H9 (cell line): Measurements from ENCODE around the gene AIFM1. TPM values are rescaled to one million over a fixed set of nuclear protein-coding genes. Genes with fewer than 3 reads are reported as not detected.

Source experiments
- DNase-seq: peaks from one replicate; pipeline ENCODE4 v3.0.0-alpha.2; 2017
- H2AFZ ChIP-seq: one replicate; pipeline ENCODE4 v1.6.1; 2013; ENCODE audit warnings: mild to moderate bottlenecking, low read length, control low read depth, moderate library complexity
- H2AK5ac ChIP-seq: 2 replicates; pipeline ENCODE4 v1.6.1; 2013; ENCODE audit warnings: low read length, control low read depth, mixed read lengths; ENCODE audit not compliant: insufficient read length
- H2BK120ac ChIP-seq: one replicate; pipeline ENCODE4 v1.6.1; 2013; ENCODE audit warnings: low read depth, mild to moderate bottlenecking, low read length, control low read depth, inconsistent platforms; ENCODE audit not compliant: poor library complexity, severe bottlenecking
- H2BK12ac ChIP-seq: 2 replicates; pipeline ENCODE4 v1.6.1; 2013; ENCODE audit warnings: low read length, control low read depth, mixed read lengths, low read depth; ENCODE audit not compliant: insufficient read length
- H2BK15ac ChIP-seq: 2 replicates; pipeline ENCODE4 v1.6.1; 2013; ENCODE audit warnings: low read depth, low read length, control low read depth
- H2BK20ac ChIP-seq: one replicate; pipeline ENCODE4 v1.6.1; 2013; ENCODE audit warnings: low read depth, mild to moderate bottlenecking, low read length, control low read depth, inconsistent platforms; ENCODE audit not compliant: poor library complexity, severe bottlenecking
- H2BK5ac ChIP-seq: 2 replicates; pipeline ENCODE4 v1.6.1; 2013; ENCODE audit warnings: low read length, control low read depth, mixed read lengths; ENCODE audit not compliant: insufficient read length
- H3K14ac ChIP-seq: 2 replicates; pipeline ENCODE4 v1.6.1; 2013; ENCODE audit warnings: low read length, control low read depth; ENCODE audit not compliant: insufficient read depth
- H3K18ac ChIP-seq: 2 replicates; pipeline ENCODE4 v1.6.1; 2013; ENCODE audit warnings: low read depth, mild to moderate bottlenecking, mixed read lengths, low read length, control low read depth; ENCODE audit not compliant: insufficient read length
- H3K23ac ChIP-seq: 2 replicates; pipeline ENCODE4 v1.6.1; 2013; ENCODE audit warnings: low read length, control low read depth, mixed read lengths, low read depth; ENCODE audit not compliant: insufficient read length
- H3K23me2 ChIP-seq: 2 replicates; pipeline ENCODE4 v1.6.1; 2013; ENCODE audit warnings: low read depth, mild to moderate bottlenecking, mixed read lengths, low read length, control low read depth; ENCODE audit not compliant: insufficient read length, poor library complexity, severe bottlenecking
- H3K27ac ChIP-seq: 2 replicates; pipeline ENCODE4 v1.5.1; 2013; ENCODE audit warnings: low read length, control low read depth, mixed read lengths, low read depth; ENCODE audit not compliant: insufficient read length
- H3K27me3 ChIP-seq: 2 replicates; pipeline ENCODE4 v1.6.1; 2013; ENCODE audit warnings: low read length, control low read depth, inconsistent platforms; ENCODE audit not compliant: insufficient read depth
- H3K4ac ChIP-seq: 2 replicates; pipeline ENCODE4 v1.6.1; 2013; ENCODE audit warnings: low read depth, mild to moderate bottlenecking, control low read depth, inconsistent platforms, low read length, moderate library complexity
- H3K4me1 ChIP-seq: 2 replicates; pipeline ENCODE4 v1.6.1; 2013; ENCODE audit warnings: low read length, control low read depth, inconsistent platforms; ENCODE audit not compliant: insufficient read depth
- H3K4me2 ChIP-seq: 2 replicates; pipeline ENCODE4 v1.6.1; 2013; ENCODE audit warnings: low read length, control low read depth, mixed read lengths; ENCODE audit not compliant: insufficient read length, insufficient read depth
- H3K56ac ChIP-seq: 2 replicates; pipeline ENCODE4 v1.6.1; 2013; ENCODE audit warnings: low read depth, mild to moderate bottlenecking, mixed read lengths, low read length, control low read depth; ENCODE audit not compliant: insufficient read length
- H3K79me1 ChIP-seq: 2 replicates; pipeline ENCODE4 v1.6.1; 2013; ENCODE audit warnings: low read depth, mild to moderate bottlenecking, moderate library complexity, low read length, control low read depth, inconsistent platforms; ENCODE audit not compliant: insufficient read depth, poor library complexity, severe bottlenecking
- H3K79me2 ChIP-seq: 2 replicates; pipeline ENCODE4 v1.6.1; 2013; ENCODE audit warnings: low read length, control low read depth, inconsistent platforms; ENCODE audit not compliant: insufficient read depth
- H3K9ac ChIP-seq: 2 replicates; pipeline ENCODE4 v1.6.1; 2013; ENCODE audit warnings: low read length, control low read depth, mixed read lengths; ENCODE audit not compliant: insufficient read length; ENCODE audit errors: extremely low read depth
- H3K9me3 ChIP-seq: one replicate; pipeline ENCODE4 v1.6.1; 2013; ENCODE audit warnings: low read depth, low read length, inconsistent platforms; ENCODE audit not compliant: control insufficient read depth
- H3T11ph ChIP-seq: one replicate; pipeline ENCODE4 v1.6.1; 2013; ENCODE audit warnings: mild to moderate bottlenecking, low read length, control low read depth, inconsistent platforms
- H4K20me1 ChIP-seq: one replicate; pipeline ENCODE4 v1.6.1; 2013; ENCODE audit not compliant: control insufficient read depth, insufficient read length, insufficient read depth
- H4K5ac ChIP-seq: 2 replicates; pipeline ENCODE4 v1.6.1; 2013; ENCODE audit warnings: low read depth, mild to moderate bottlenecking, mixed read lengths, low read length, control low read depth; ENCODE audit not compliant: insufficient read length
- H4K8ac ChIP-seq: replicated peaks from 2 replicates; pipeline ENCODE4 v1.6.1; 2013; ENCODE audit warnings: low read length, control low read depth, mixed read lengths, low read depth; ENCODE audit not compliant: insufficient read length
- H4K91ac ChIP-seq: 2 replicates; pipeline ENCODE4 v1.6.1; 2013; ENCODE audit warnings: low read depth, mild to moderate bottlenecking, moderate library complexity, mixed read lengths, low read length, control low read depth; ENCODE audit not compliant: insufficient read length
- H3K27ac Mint-ChIP-seq, 3 experiments: 2 replicates in 2 of 3; 3 replicates in 1 of 3; pipeline ENCODE4 v1.8.0; 2020 to 2021; ENCODE audit warnings: mixed read lengths in 3 of 3, mild to moderate bottlenecking in 1 of 3, moderate library complexity in 1 of 3
- H3K27me3 Mint-ChIP-seq: 2 replicates; pipeline ENCODE4 v1.8.0; 2021; ENCODE audit warnings: low read depth, mild to moderate bottlenecking, moderate library complexity, mixed read lengths
- H3K36me3 Mint-ChIP-seq, 3 experiments: 2 replicates in 2 of 3; 3 replicates in 1 of 3; pipeline ENCODE4 v1.8.0; 2020 to 2021; ENCODE audit warnings: low read depth in 3 of 3, mixed read lengths in 3 of 3; ENCODE audit not compliant: insufficient read depth in 1 of 3
- H3K4me1 Mint-ChIP-seq, 2 experiments: 2 replicates each; pipeline ENCODE4 v1.8.0; 2020; ENCODE audit warnings: mixed read lengths in 2 of 2
- H3K4me3 Mint-ChIP-seq, 2 experiments: 2 replicates in 1 of 2; 3 replicates in 1 of 2; pipeline ENCODE4 v1.8.0; 2020 to 2021; ENCODE audit warnings: mild to moderate bottlenecking in 2 of 2, mixed read lengths in 2 of 2, moderate library complexity in 1 of 2
- H3K9me3 Mint-ChIP-seq, 2 experiments: 2 replicates in 1 of 2; 3 replicates in 1 of 2; pipeline ENCODE4 v1.8.0; 2020; ENCODE audit warnings: mild to moderate bottlenecking in 2 of 2, mixed read lengths in 2 of 2, moderate library complexity in 1 of 2
- CTCF ChIP-seq: fragments of 200-600 bp; sonication (generic); conservative IDR thresholded peaks from 3 replicates; pipeline ENCODE4 v1.8.0; 2021; ENCODE audit warnings: antibody characterized with exemption, mild to moderate bottlenecking
- WGBS: extraction: QIAGEN DNeasy Blood & Tissue Kit; methylation state at CpG from one replicate; pipeline ENCODE4 v1.1.7; 2013; ENCODE audit warnings: missing lambda C conversion rate, low lambda C conversion rate, mixed read lengths; ENCODE audit not compliant: insufficient read length; ENCODE audit errors: extremely low coverage; 5-methylcytosine and 5-hydroxymethylcytosine counted together
- total RNA-seq: library from RNA; stranded (reverse); gene quantifications from 2 replicates; pipeline ENCODE4 v1.2.1, GENCODE V29; 2021

Gene AIFM1
- total RNA-seq, 1 experiment from 2014 or later: 43.7 TPM

- peaks cover 8% of the 10 kb centered on the region for H3K27me3 Mint-ChIP-seq
- no peak overlapping the region for H2BK5ac ChIP-seq
- H3K27ac Mint-ChIP-seq: no peak overlapping the region
Measured at GRCh38 chrX:130080791-130081367, 84.8 kb downstream of the AIFM1 start.

More at GRCh38 chrX:130080791-130081367, 84.8 kb downstream of the AIFM1 start:
- H4K20me1 ChIP-seq: no peaks in the 10 kb centered on the region
- peaks cover 1% of the 10 kb centered on the region for H3K9me3 ChIP-seq
- no peak overlapping the region for H3K14ac ChIP-seq
- H3K4me2 ChIP-seq: no peak overlapping the region
- H3K36me3 Mint-ChIP-seq: peaks cover 0 to 2% (median 0%) of the 10 kb centered on the region in 3 experiments; a peak in 1 of 7 replicates
- no peak overlapping the region for H3K23ac ChIP-seq
- H2BK20ac ChIP-seq: no peak overlapping the region
- no peak overlapping the region for H3K4me3 Mint-ChIP-seq
- no peaks in the 10 kb centered on the region for H3K79me2 ChIP-seq
- H3K4me1 Mint-ChIP-seq: peaks cover 10 to 36% of the 10 kb centered on the region in 2 experiments
- H3K4ac ChIP-seq: no peak overlapping the region
- H3K4me1 ChIP-seq: 0 out of 2 replicates have a peak, but pooled peaks cover 3% of the 10 kb centered on the region
- H2AFZ ChIP-seq: no peak overlapping the region
- no peak overlapping the region for H3K56ac ChIP-seq
- H2BK15ac ChIP-seq: no peak overlapping the region
- no peak overlapping the region for H3K18ac ChIP-seq
- no CpG with 5 or more reads among the region's 7 CpGs for WGBS
- H3K79me1 ChIP-seq: no peaks in the 10 kb centered on the region
- peaks cover 0 to 75% of the 10 kb centered on the region in 2 experiments; a peak in 3 of 5 replicates for H3K9me3 Mint-ChIP-seq
- H3K27me3 ChIP-seq: no peaks in the 10 kb centered on the region
- H2BK12ac ChIP-seq: no peak overlapping the region
- H2BK120ac ChIP-seq: no peak overlapping the region
- no peak for TF ChIP-seq CTCF
- no peaks in the 10 kb centered on the region for H3K23me2 ChIP-seq
- no peak overlapping the region for H2AK5ac ChIP-seq
- H3K9ac ChIP-seq: no peak overlapping the region
- no peak overlapping the region for H4K91ac ChIP-seq
- no peak overlapping the region for H3T11ph ChIP-seq
- DNase-seq: no peak
- H3K27ac ChIP-seq: no peak overlapping the region
- H4K8ac ChIP-seq: no peak overlapping the region
- no peak overlapping the region for H4K5ac ChIP-seq
